SK-N-SH (cell line): ENCODE data around the gene FKRP. TPM values are rescaled to one million over a fixed set of nuclear protein-coding genes. Genes with fewer than 3 reads are reported as not detected.

Experiments used
- CTCF ChIA-PET: fragments of 300-600, 350-600 bp; formaldehyde crosslinking; extraction: SDS; loops from one replicate; lab custom pipeline; 2021; lab: Yijun Ruan, JAX
- POLR2A ChIA-PET: fragments of 350-600 bp; sonication (Branson Sonifier 250); formaldehyde crosslinking; extraction: SDS; loops from one replicate; lab custom pipeline; 2020; ENCODE audit warnings: antibody characterized with exemption, inconsistent platforms; lab: Yijun Ruan, JAX
- DNase-seq: peaks from one replicate; pipeline ENCODE4 v3.0.0; 2012
- H2AFZ ChIP-seq: fragments of 200-600 bp; sonication (generic); 2 replicates; pipeline ENCODE4 v1.8.1; 2016; ENCODE audit warnings: antibody characterized with exemption, mild to moderate bottlenecking, low read depth
- H3F3A ChIP-seq: fragments of 200-600 bp; sonication (generic); replicated peaks from 2 replicates; pipeline ENCODE3; 2016; ENCODE audit warnings: antibody characterized with exemption, mild to moderate bottlenecking; ENCODE audit not compliant: insufficient read depth
- H3K27ac ChIP-seq, 2 experiments: fragments of 200-500 bp in 1 of 2; fragments of 200-600 bp in 1 of 2; sonication (Bioruptor generic) in 1 of 2; sonication (generic), shearing (Covaris generic) in 1 of 2; 2 replicates each; pipeline versions ENCODE4 v1.5.1 to v1.6.1; 2014 to 2016; ENCODE audit warnings: low read depth in 2 of 2, inconsistent platforms in 1 of 2, low read length in 1 of 2, mild to moderate bottlenecking in 1 of 2, mixed read lengths in 1 of 2
- H3K27me3 ChIP-seq: fragments of 200-600 bp; sonication (generic), shearing (Covaris generic); 2 replicates; pipeline ENCODE4 v1.6.1; 2016; ENCODE audit warnings: mixed run types; ENCODE audit not compliant: insufficient read depth
- H3K36me3 ChIP-seq, 2 experiments: fragments of 200-500 bp in 1 of 2; fragments of 200-600 bp in 1 of 2; sonication (Bioruptor generic) in 1 of 2; sonication (generic) in 1 of 2; replicated peaks in 1 of 2; 2 replicates each; pipeline versions ENCODE3 to v1.5.1; 2014 to 2016; ENCODE audit warnings: low read length in 1 of 2, mild to moderate bottlenecking in 1 of 2; ENCODE audit not compliant: insufficient read depth in 2 of 2, control insufficient read depth in 1 of 2
- H3K4me1 ChIP-seq, 2 experiments: fragments of 200-500 bp in 1 of 2; fragments of 200-600 bp in 1 of 2; sonication (Bioruptor generic) in 1 of 2; sonication (generic), shearing (Covaris generic) in 1 of 2; 2 replicates each; pipeline versions ENCODE4 v1.5.1 to v1.6.1; 2014 to 2016; ENCODE audit warnings: low read depth in 1 of 2, low read length in 1 of 2, mixed run types in 1 of 2; ENCODE audit not compliant: insufficient read depth in 2 of 2, control insufficient read depth in 1 of 2
- H3K4me2 ChIP-seq: fragments of 200-600 bp; sonication (generic), shearing (Covaris generic); 2 replicates; pipeline ENCODE4 v1.6.1; 2017; ENCODE audit warnings: mixed run types
- H3K4me3 ChIP-seq, 2 experiments: fragments of 200-500 bp in 1 of 2; fragments of 200-600 bp in 1 of 2; sonication (Bioruptor generic) in 1 of 2; sonication (generic), shearing (Covaris generic) in 1 of 2; 2 replicates each; pipeline versions ENCODE4 v1.5.1 to v1.8.1; 2014 to 2016; ENCODE audit warnings: low read depth in 2 of 2, inconsistent platforms in 1 of 2, low read length in 1 of 2, mild to moderate bottlenecking in 1 of 2, mixed read lengths in 1 of 2, moderate library complexity in 1 of 2
- H3K79me2 ChIP-seq: fragments of 200-600 bp; sonication (generic); 2 replicates; pipeline ENCODE4 v1.8.1; 2017; ENCODE audit warnings: mild to moderate bottlenecking; ENCODE audit not compliant: insufficient read depth
- H3K9ac ChIP-seq: fragments of 200-600 bp; sonication (generic); 2 replicates; pipeline ENCODE4 v1.6.1; 2017; ENCODE audit warnings: mixed run types
- H3K9me2 ChIP-seq: fragments of 200-600 bp; sonication (generic); 2 replicates; pipeline ENCODE4 v1.6.1; 2017; ENCODE audit warnings: mixed run types
- H3K9me3 ChIP-seq: fragments of 200-600 bp; sonication (generic); 2 replicates; pipeline ENCODE4 v1.6.1; 2017; ENCODE audit warnings: mixed run types, mild to moderate bottlenecking, moderate library complexity
- H4K20me1 ChIP-seq: fragments of 200-600 bp; sonication (generic); 2 replicates; pipeline ENCODE4 v1.6.1; 2017; ENCODE audit warnings: mild to moderate bottlenecking, mixed run types; ENCODE audit not compliant: insufficient read depth
- CHD2 ChIP-seq: fragments of 150-350 bp; IDR thresholded peaks from 2 replicates; pipeline ENCODE4 v1.6.1; 2018; ENCODE audit warnings: low read length; ENCODE audit not compliant: partially characterized antibody
- ELF1 ChIP-seq: IDR thresholded peaks from 2 replicates; pipeline ENCODE4 v1.4.0; 2012
- EP300 ChIP-seq, 2 experiments: IDR thresholded peaks; 2 replicates each; pipeline versions ENCODE4 v1.4.0 to v1.6.1; 2012; ENCODE audit warnings: borderline replicate concordance in 1 of 2, low read depth in 1 of 2, low read length in 1 of 2
- FOSL2 ChIP-seq: IDR thresholded peaks from 2 replicates; pipeline ENCODE4 v1.4.0; 2012; ENCODE audit warnings: low read depth, mild to moderate bottlenecking, moderate library complexity, borderline replicate concordance
- IRF3 ChIP-seq: fragments of 150-350 bp; IDR thresholded peaks from 2 replicates; pipeline ENCODE4 v1.6.1; 2016; ENCODE audit warnings: mild to moderate bottlenecking, low read depth, low read length
- JUND ChIP-seq: IDR thresholded peaks from 2 replicates; pipeline ENCODE4 v1.4.0; 2012
- MAX ChIP-seq: IDR thresholded peaks from 2 replicates; pipeline ENCODE4 v1.4.0; 2012; ENCODE audit warnings: low read depth
- MEF2A ChIP-seq: IDR thresholded peaks from 2 replicates; pipeline ENCODE4 v1.4.0; 2012; ENCODE audit warnings: low read depth, borderline replicate concordance
- MXI1 ChIP-seq: IDR thresholded peaks from 2 replicates; pipeline ENCODE4 v1.6.1; 2012; ENCODE audit warnings: mild to moderate bottlenecking, low read depth, low read length, improper control_type of control experiment
- NFIC ChIP-seq: IDR thresholded peaks from 2 replicates; pipeline ENCODE4 v1.4.0; 2012; ENCODE audit warnings: borderline replicate concordance
- PBX3 ChIP-seq: IDR thresholded peaks from 2 replicates; pipeline ENCODE4; 2012
- RFX5 ChIP-seq: IDR thresholded peaks from 2 replicates; pipeline ENCODE4 v1.6.1; 2012; ENCODE audit warnings: mild to moderate bottlenecking, improper control_type of control experiment, low read length
- RXRA ChIP-seq: IDR thresholded peaks from 2 replicates; pipeline ENCODE4 v1.4.0; 2012; ENCODE audit warnings: low read depth, mild to moderate bottlenecking, borderline replicate concordance
- TEAD4 ChIP-seq: IDR thresholded peaks from 2 replicates; pipeline ENCODE4 v1.4.0; 2012; ENCODE audit warnings: mild to moderate bottlenecking, borderline replicate concordance; ENCODE audit not compliant: insufficient read depth
- USF1 ChIP-seq: IDR thresholded peaks from 2 replicates; pipeline ENCODE4 v1.4.0; 2012; ENCODE audit warnings: low read depth, borderline replicate concordance
- YY1 ChIP-seq: IDR thresholded peaks from 2 replicates; pipeline ENCODE4 v1.4.0; 2012; ENCODE audit warnings: low read depth, mild to moderate bottlenecking
- WGBS: methylation state at CpG from one replicate; pipeline ENCODE4 v1.1.6; 2017; ENCODE audit warnings: low lambda C conversion rate; 5-methylcytosine and 5-hydroxymethylcytosine counted together
- polyA plus RNA-seq, 3 experiments: library from polyadenylated mRNA; depleted of rRNA; stranded (reverse); fragments of >200 nt; gene quantifications; 2 replicates each; pipeline ENCODE4 v1.2.3, GENCODE V29; 2012

Gene FKRP
- polyA plus RNA-seq, 1 of the 3 experiments (the other 2 are of a cell fraction): 37.3 TPM

- no peaks in the 10 kb centered on the region for H3K27me3 ChIP-seq
- no peaks in the 10 kb centered on the region for H3K9me3 ChIP-seq
- TF ChIP-seq RXRA: no peak
- no peak for TF ChIP-seq MEF2A
- no peak for TF ChIP-seq FOSL2
- peak; percentile 14 for DNase-seq
- H3K9me2 ChIP-seq: no peaks in the 10 kb centered on the region
- peaks cover 43 to 59% of the 10 kb centered on the region in 2 experiments for H3K36me3 ChIP-seq
- H3K9ac ChIP-seq: no peak overlapping the region
- H4K20me1 ChIP-seq: 0 out of 2 replicates have a peak, but pooled peaks cover 4% of the 10 kb centered on the region
- no peaks in the 10 kb centered on the region for H3F3A ChIP-seq
- H3K4me3 ChIP-seq: no peak overlapping the region
- no peak overlapping the region for H3K4me2 ChIP-seq
- H3K27ac ChIP-seq: no peak overlapping the region
- CTCF ChIA-PET: interaction anchor here (0.7 to 5.3 kb wide), 5 partner anchors 8 to 35 kb away, joined by 3 to 32 read pairs (median 3); no protein-coding TSS in a partner anchor
- H3K79me2 ChIP-seq: no peaks in the 10 kb centered on the region
- POLR2A ChIA-PET: interaction anchor here (0.6 kb wide), 1 partner anchor 17 kb away, joined by 3 read pairs; no protein-coding TSS in a partner anchor
- no peaks in the 10 kb centered on the region for H3K4me1 ChIP-seq
- H2AFZ ChIP-seq: no peak overlapping the region
- 95% methylated on average over 9 of the region's 9 CpGs for WGBS
Observed at GRCh38 chr19:46696866-46697203, 49.0 kb upstream of the FKRP start.

GRCh38 chr19:46697204-46697960 is 48.5 kb upstream of the FKRP start:
- Histone ChIP-seq H2AFZ (no peak overlapping the region), H3K4me2 (no peak overlapping the region), H4K20me1 (0 out of 2 replicates have a peak, but pooled peaks cover 4% of the 10 kb centered on the region), H3K27ac (no peak overlapping the region), H3F3A (no peaks in the 10 kb centered on the region), H3K4me1 (no peaks in the 10 kb centered on the region), H3K9me2 (no peaks in the 10 kb centered on the region), H3K36me3 (peaks cover 38 to 58% of the 10 kb centered on the region in 2 experiments), H3K4me3 (no peak overlapping the region), H3K79me2 (no peaks in the 10 kb centered on the region), H3K9me3 (no peaks in the 10 kb centered on the region), H3K27me3 (no peaks in the 10 kb centered on the region), H3K9ac (no peak overlapping the region)
- DNase-seq: peak; percentile 72
- CTCF ChIA-PET: interaction anchor here (0.7 to 5.3 kb wide), 5 partner anchors 8 to 35 kb away, joined by 3 to 32 read pairs (median 3); no protein-coding TSS in a partner anchor
- POLR2A ChIA-PET: interaction anchor here (0.6 kb wide), 1 partner anchor 16 kb away, joined by 3 read pairs; no protein-coding TSS in a partner anchor
- WGBS: 93% methylated on average over 39 of the region's 39 CpGs
- TF ChIP-seq RFX5: no peak
- no peak for TF ChIP-seq TEAD4
- no peak for TF ChIP-seq NFIC
- TF ChIP-seq ELF1: no peak
- no peak for TF ChIP-seq JUND
- no peak for TF ChIP-seq USF1
- TF ChIP-seq EP300 (IDR thresholded peaks at IDR 0.05; ENCODE audit: borderline replicate concordance in 1 of 2, low read depth in 1 of 2, low read length in 1 of 2): no peak
- no peak for TF ChIP-seq MXI1
- TF ChIP-seq MAX: no peak
- TF ChIP-seq MEF2A: no peak
- TF ChIP-seq CHD2: no peak
- TF ChIP-seq IRF3: no peak
- TF ChIP-seq PBX3: no peak
- no peak for TF ChIP-seq YY1
- TF ChIP-seq, all 33 proteins: peak for 0
